IMR-90 (cell line): ENCODE results near the gene FBRSL1. TPM values are rescaled to one million over a fixed set of nuclear protein-coding genes. Genes with fewer than 3 reads are reported as not detected.

Experiments
- ATAC-seq: fragments of 200-7000 bp; cut with Tn5 transposase; 2 replicates; pipeline ENCODE4 v1.9.1; 2020; ENCODE audit warnings: low read depth, mild to moderate bottlenecking, moderate library complexity
- BruUV-seq: library from RNA; stranded (reverse); fragments of 400-500 nt; replicated peaks from 2 replicates; lab custom pipeline; 2021; lab: Mats Ljungman, UMichigan
- CTCF ChIA-PET: fragments of 300-600 bp; formaldehyde crosslinking; extraction: SDS; loops from one replicate; lab custom pipeline; 2021; ENCODE audit warnings: antibody characterized with exemption; lab: Yijun Ruan, JAX
- POLR2A ChIA-PET: fragments of 300-600 bp; sonication (Branson Sonifier 250); formaldehyde crosslinking; loops from one replicate; lab custom pipeline; 2022; ENCODE audit warnings: antibody characterized with exemption; ENCODE audit not compliant: unreplicated experiment; lab: Charles Lee
- DNase-seq: peaks from one replicate; pipeline ENCODE4 v3.0.0; 2013
- H2AFZ ChIP-seq: replicated peaks from 2 replicates; pipeline ENCODE3; 2013; ENCODE audit warnings: low read length, mild to moderate bottlenecking; ENCODE audit not compliant: poor library complexity
- H2AK5ac ChIP-seq: 2 replicates; pipeline ENCODE4 v1.6.1; 2013; ENCODE audit warnings: low read depth, low read length, inconsistent platforms
- H2AK9ac ChIP-seq: replicated peaks from 2 replicates; pipeline ENCODE3; 2013; ENCODE audit warnings: mild to moderate bottlenecking, low read depth, low read length, moderate library complexity; ENCODE audit not compliant: poor library complexity
- H2BK120ac ChIP-seq: 2 replicates; pipeline ENCODE4 v1.6.1; 2013; ENCODE audit warnings: low read depth, low read length, inconsistent platforms
- H2BK15ac ChIP-seq: 3 replicates; pipeline ENCODE4 v1.6.1; 2013; ENCODE audit warnings: low read depth, low read length, inconsistent platforms
- H2BK20ac ChIP-seq: 2 replicates; pipeline ENCODE4 v1.6.1; 2013; ENCODE audit warnings: low read depth, mild to moderate bottlenecking, inconsistent platforms, low read length, moderate library complexity
- H2BK5ac ChIP-seq: 2 replicates; pipeline ENCODE4 v1.6.1; 2013; ENCODE audit warnings: mild to moderate bottlenecking, low read depth, low read length, inconsistent platforms; ENCODE audit not compliant: poor library complexity, severe bottlenecking
- H3K14ac ChIP-seq: replicated peaks from 2 replicates; pipeline ENCODE4 v1.6.1; 2013; ENCODE audit warnings: low read depth, low read length, inconsistent platforms
- H3K18ac ChIP-seq: 2 replicates; pipeline ENCODE4 v1.6.1; 2013; ENCODE audit warnings: low read depth, low read length, control low read depth
- H3K23ac ChIP-seq: 2 replicates; pipeline ENCODE4 v1.6.1; 2013; ENCODE audit warnings: low read depth, low read length, inconsistent platforms
- H3K27ac ChIP-seq: 2 replicates; pipeline ENCODE4 v1.5.1; 2013; ENCODE audit warnings: mild to moderate bottlenecking, control low read depth, low read length; ENCODE audit not compliant: insufficient read depth
- H3K27me3 ChIP-seq: 2 replicates; pipeline ENCODE4 v1.6.1; 2013; ENCODE audit warnings: low read length; ENCODE audit not compliant: control insufficient read depth, insufficient read depth
- H3K36me3 ChIP-seq: 2 replicates; pipeline ENCODE4 v1.6.1; 2013; ENCODE audit warnings: low read length, mixed read lengths; ENCODE audit not compliant: control insufficient read depth, insufficient read depth
- H3K4ac ChIP-seq: 2 replicates; pipeline ENCODE4 v1.6.1; 2013; ENCODE audit warnings: low read depth, low read length, inconsistent platforms
- H3K4me1 ChIP-seq: 2 replicates; pipeline ENCODE4 v1.6.1; 2013; ENCODE audit warnings: low read length, mixed read lengths; ENCODE audit not compliant: control insufficient read depth, insufficient read depth
- H3K4me2 ChIP-seq: 2 replicates; pipeline ENCODE4 v1.6.1; 2013; ENCODE audit warnings: low read depth, mild to moderate bottlenecking, control low read depth, low read length, moderate library complexity
- H3K4me3 ChIP-seq: 2 replicates; pipeline ENCODE4 v1.5.1; 2013; ENCODE audit warnings: low read depth, mild to moderate bottlenecking, control low read depth, low read length, moderate library complexity; ENCODE audit not compliant: insufficient read depth
- H3K56ac ChIP-seq: 2 replicates; pipeline ENCODE4 v1.6.1; 2013; ENCODE audit warnings: low read length, inconsistent platforms; ENCODE audit not compliant: insufficient read depth; ENCODE audit errors: extremely low read depth
- H3K79me1 ChIP-seq, 2 experiments: 2 replicates each; pipeline ENCODE4 v1.6.1; 2013; ENCODE audit warnings: low read length in 2 of 2, inconsistent platforms in 1 of 2, low read depth in 1 of 2
- H3K9ac ChIP-seq: 2 replicates; pipeline ENCODE4 v1.6.1; 2013; ENCODE audit warnings: low read depth, low read length, control low read depth
- H3K9me1 ChIP-seq: 2 replicates; pipeline ENCODE4 v1.6.1; 2013; ENCODE audit warnings: low read length, inconsistent platforms; ENCODE audit not compliant: insufficient read depth
- H3K9me3 ChIP-seq: 2 replicates; pipeline ENCODE4 v1.6.1; 2013; ENCODE audit warnings: low read length; ENCODE audit not compliant: control insufficient read depth, insufficient read depth
- H4K20me1 ChIP-seq: 2 replicates; pipeline ENCODE4 v1.6.1; 2013; ENCODE audit warnings: low read length, inconsistent platforms; ENCODE audit not compliant: insufficient read depth
- H4K5ac ChIP-seq: 2 replicates; pipeline ENCODE4 v1.6.1; 2013; ENCODE audit warnings: mild to moderate bottlenecking, low read depth, low read length, control low read depth
- H4K8ac ChIP-seq, 2 experiments: 2 replicates each; pipeline ENCODE4 v1.6.1; 2013; ENCODE audit warnings: low read depth in 2 of 2, low read length in 2 of 2, control low read depth in 1 of 2, inconsistent platforms in 1 of 2
- H4K91ac ChIP-seq: 2 replicates; pipeline ENCODE4 v1.6.1; 2013; ENCODE audit warnings: low read depth, low read length, inconsistent platforms; ENCODE audit not compliant: insufficient read depth
- CEBPB ChIP-seq: IDR thresholded peaks from 2 replicates; pipeline ENCODE4 v1.6.1; 2012; ENCODE audit warnings: low read depth, low read length, improper control_type of control experiment
- FOS ChIP-seq: fragments of 150-350 bp; IDR thresholded peaks from 2 replicates; pipeline ENCODE4 v1.6.1; 2016; ENCODE audit warnings: low read depth, low read length
- MAZ ChIP-seq: IDR thresholded peaks from 2 replicates; pipeline ENCODE4 v1.6.1; 2012; ENCODE audit warnings: low read depth, mild to moderate bottlenecking, low read length, improper control_type of control experiment, moderate library complexity, borderline replicate concordance
- MXI1 ChIP-seq: IDR thresholded peaks from 2 replicates; pipeline ENCODE4 v1.6.1; 2012; ENCODE audit warnings: low read depth, mild to moderate bottlenecking, low read length, moderate library complexity, borderline replicate concordance
- NFE2L2 ChIP-seq: fragments of 150-350 bp; IDR thresholded peaks from 2 replicates; pipeline ENCODE4 v1.6.1; 2016; ENCODE audit warnings: low read depth, mild to moderate bottlenecking, low read length
- POLR2A ChIP-seq: IDR thresholded peaks from 2 replicates; pipeline ENCODE4 v1.6.1; 2012; ENCODE audit warnings: mild to moderate bottlenecking, low read depth, low read length
- RAD21 ChIP-seq: IDR thresholded peaks from 2 replicates; pipeline ENCODE4 v1.6.1; 2012; ENCODE audit warnings: low read length, improper control_type of control experiment
- RCOR1 ChIP-seq: IDR thresholded peaks from 2 replicates; pipeline ENCODE4 v1.6.1; 2012; ENCODE audit warnings: mild to moderate bottlenecking, low read length, improper control_type of control experiment; ENCODE audit not compliant: insufficient replicate concordance
- WGBS, 2 experiments: methylation state at CpG; one replicate each; pipeline versions ENCODE4 v1.1.5 to v1.1.7; 2013; ENCODE audit warnings: missing lambda C conversion rate in 2 of 2; ENCODE audit not compliant: insufficient read length in 1 of 2; ENCODE audit errors: extremely low coverage in 2 of 2; 5-methylcytosine and 5-hydroxymethylcytosine counted together
- dilution Hi-C: fragments of 300-500 bp; cut with HindIII; formaldehyde crosslinking; loops from one replicate; pipeline ENCODE4 v1.14.3; 2018; ENCODE audit warnings: low sequenced_read_pairs; ENCODE audit not compliant: unreplicated experiment
- in situ Hi-C: fragments of 300-500 bp; cut with MboI; formaldehyde crosslinking; loops from 3 replicates; pipeline ENCODE4 v1.14.3; 2019; ENCODE audit warnings: low sequenced_read_pairs, inconsistent platforms, mixed read lengths
- intact Hi-C: fragments of 100-400 bp; cut with micrococcal nuclease; formaldehyde crosslinking; loops from 2 replicates; pipeline ENCODE4 v1.10.0; 2022
- polyA plus RNA-seq, 3 experiments: library from polyadenylated mRNA; depleted of rRNA; stranded (reverse); fragments of >200 nt; gene quantifications; 2 replicates each; pipeline ENCODE4 v1.2.3, GENCODE V29; 2012; ENCODE audit warnings: low replicate concordance in 1 of 3
- total RNA-seq: library from RNA; depleted of rRNA; stranded (reverse); fragments of >200 nt; gene quantifications from 2 replicates; pipeline ENCODE4 v1.2.3, GENCODE V29; 2012

The FBRSL1 gene
- total and polyA plus RNA-seq, 2 of the 4 experiments (the other 2 are of a cell fraction), result 0.36 to 10.8 TPM

GRCh38 chr12:132491761-132492378, 1.9 kb downstream of the FBRSL1 start:
- Histone ChIP-seq H3K27ac (no peak overlapping the region), H2AK5ac (no peak overlapping the region), H3K18ac (no peak overlapping the region), H2BK15ac (no peak overlapping the region), H3K9me1 (no peaks in the 10 kb centered on the region), H2AK9ac (peak overlapping the region; percentile 24), H4K20me1 (peaks cover 62% of the 10 kb centered on the region), H2BK20ac (no peak overlapping the region), H3K4me1 (peaks cover 13% of the 10 kb centered on the region; the same call in 1 of the 2 replicates), H3K27me3 (peaks cover 3% of the 10 kb centered on the region; the same call in 1 of the 2 replicates), H2BK5ac (no peak overlapping the region), H4K91ac (no peak overlapping the region), H4K5ac (no peak overlapping the region), H3K4me3 (no peak overlapping the region), H3K4me2 (peak overlapping the region; percentile 97; the same call in 1 of the 2 replicates), H3K56ac (no peak overlapping the region), H3K79me1 (peaks cover 12 to 56% of the 10 kb centered on the region in 2 experiments), H3K9ac (no peak overlapping the region), H3K23ac (peak overlapping the region; percentile 15; the same call in 1 of the 2 replicates), H3K9me3 (no peaks in the 10 kb centered on the region), H2BK120ac (no peak overlapping the region), H3K4ac (no peak overlapping the region), H4K8ac (no peak overlapping the region), H3K14ac (no peak overlapping the region), H3K36me3 (0 out of 2 replicates have a peak, but pooled peaks cover 1% of the 10 kb centered on the region), H2AFZ (no peak overlapping the region)
- CTCF ChIA-PET, result no interaction called here
- 91% methylated on average over 11 of the region's 23 CpGs; no CpG with 5 or more reads in 1 of the 2 experiments for WGBS, 2 experiments
- ATAC-seq, result no peak
- DNase-seq, result no peak
- dilution Hi-C loops (no loop called here), in situ Hi-C loops (no loop called here), intact Hi-C loops (loop anchor here (2.0 kb wide), 1 partner anchor 69 kb away; no protein-coding TSS in a partner anchor)
- no peak for TF ChIP-seq FOS
- TF ChIP-seq MAZ, result no peak
- no peak for TF ChIP-seq RAD21
- TF ChIP-seq CEBPB, result no peak
- no peak for TF ChIP-seq NFE2L2
- no peak for TF ChIP-seq RCOR1
- no peak for TF ChIP-seq MXI1
- TF ChIP-seq POLR2A, result no peak
- no TSS peak for BruUV-seq
- POLR2A ChIA-PET, result no interaction called here
